Fibroblast of gingiva (primary cell): ENCODE results near the gene DPM2.

Experiments
- DNase-seq: peaks from one replicate; pipeline ENCODE4 v3.0.0-alpha.2; 2011; ENCODE audit warnings: low read depth

The DPM2 gene, protein sequence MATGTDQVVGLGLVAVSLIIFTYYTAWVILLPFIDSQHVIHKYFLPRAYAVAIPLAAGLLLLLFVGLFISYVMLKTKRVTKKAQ

DNA sequence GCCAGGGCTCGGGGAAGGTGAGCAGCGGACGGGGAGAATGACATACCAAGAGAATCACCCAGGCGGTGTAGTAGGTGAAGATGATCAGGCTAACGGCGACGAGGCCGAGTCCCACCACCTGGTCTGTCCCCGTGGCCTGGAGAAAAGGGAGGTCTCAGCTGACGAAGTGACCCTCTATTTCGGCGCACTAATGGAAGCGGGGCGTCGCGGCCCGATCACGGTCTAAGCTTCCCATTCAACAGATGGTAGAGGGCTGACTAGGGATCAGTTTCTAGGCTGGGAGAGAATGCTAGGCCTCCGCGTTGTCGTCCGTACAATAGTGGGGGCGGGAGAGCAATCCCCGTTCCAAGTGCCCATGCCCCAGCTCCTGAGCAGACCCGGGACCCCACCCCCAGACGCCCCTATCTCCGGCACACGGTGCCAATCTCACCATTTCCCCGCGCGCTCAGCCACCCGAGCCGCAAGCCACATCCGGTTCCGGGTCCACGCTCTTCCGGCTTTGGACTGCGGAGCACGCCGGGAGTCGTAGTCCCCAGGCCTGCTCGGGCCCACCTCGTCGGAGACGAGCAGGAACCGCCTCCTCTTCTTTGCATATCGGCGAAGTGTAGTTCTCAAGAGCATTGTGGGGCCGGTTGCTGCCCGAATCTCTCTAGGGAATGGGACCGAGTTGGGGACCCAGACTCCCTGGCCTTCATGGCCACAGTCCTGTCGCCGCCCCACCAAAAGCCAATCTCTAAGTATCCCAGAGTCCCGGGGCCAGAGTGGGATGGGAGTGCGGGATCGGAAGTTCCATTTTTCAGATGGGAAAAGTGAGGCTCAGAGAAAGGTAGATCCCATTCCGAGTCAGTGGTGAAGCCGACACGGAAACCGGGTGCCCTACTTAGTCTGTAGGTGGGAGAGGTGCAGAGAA is at the start of gene DPM2:
TSS of gene DPM2 (minus strand) at position 467 of the 910 bp plus-strand sequence. CDS start at position 433, 34 bp downstream.
- DNase-seq, result peak; percentile 78

DNA sequence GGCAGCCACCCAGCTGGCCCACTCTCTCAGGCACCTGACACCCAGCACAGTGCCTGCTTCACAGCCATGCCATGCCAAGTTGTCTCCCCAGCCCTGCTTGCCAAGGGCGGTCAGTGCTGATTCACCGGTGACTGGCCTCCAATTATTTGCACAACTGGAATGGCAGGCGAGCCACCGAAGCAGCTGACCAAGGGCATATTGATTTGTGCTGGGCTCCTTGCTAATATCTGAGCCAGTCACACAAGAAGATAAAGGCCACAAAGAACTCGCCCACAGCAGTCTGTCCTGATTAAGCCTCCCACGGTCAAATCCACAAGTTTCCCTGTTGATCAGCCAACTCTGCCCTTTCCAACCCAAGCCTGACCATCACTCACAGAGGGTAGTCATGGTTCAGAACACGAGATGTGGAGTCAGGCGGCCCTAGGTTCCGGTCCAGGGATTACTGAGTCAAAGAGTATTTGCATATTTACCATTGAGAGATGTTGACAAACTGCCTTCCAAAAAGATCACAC is 49.5 kb upstream of the DPM2 start:
- peak; percentile 55 for DNase-seq

DNA sequence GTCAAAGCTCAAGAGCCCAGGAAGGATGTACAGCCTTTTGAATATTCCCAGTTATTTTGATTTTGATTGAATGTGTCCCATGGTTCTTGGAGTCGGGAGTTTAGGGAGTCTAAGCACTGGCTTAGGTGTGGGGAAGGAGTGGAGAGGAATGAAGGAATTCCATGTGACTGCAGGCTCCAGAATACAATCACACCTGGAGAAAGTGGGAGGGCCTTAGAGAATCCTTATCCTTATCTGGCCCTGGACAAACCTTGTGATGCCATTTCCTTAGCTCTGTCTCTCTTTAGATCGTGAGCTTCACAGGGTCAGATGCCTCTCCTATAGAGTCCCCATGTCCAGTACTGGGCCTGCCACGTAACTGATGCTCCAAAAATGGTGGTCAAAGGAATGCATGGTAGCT is 47.4 kb upstream of the DPM2 start:
- DNase-seq, result no peak

DNA sequence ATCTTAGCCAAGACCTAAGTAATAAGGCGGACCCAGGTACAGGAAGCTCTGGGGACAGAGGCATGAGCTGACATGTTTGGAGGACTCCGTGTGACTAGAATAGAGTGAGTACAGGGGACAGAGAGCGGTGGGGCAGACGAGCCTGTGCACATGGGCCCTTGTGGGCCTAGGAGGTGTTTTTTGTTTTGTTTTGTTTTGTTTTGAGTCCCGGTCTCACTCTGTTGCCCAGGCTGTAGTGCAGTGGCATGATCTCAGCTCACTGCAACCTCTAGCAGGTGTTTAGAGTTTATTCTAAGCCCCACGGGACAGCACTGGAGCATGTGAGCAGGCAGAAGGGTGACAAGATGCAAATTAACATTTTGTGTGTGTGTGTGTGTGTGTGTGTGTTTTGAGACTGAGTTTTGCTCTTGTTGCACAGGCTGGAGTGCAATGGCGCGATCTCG is 46.2 kb upstream of the DPM2 start:
- no peak for DNase-seq

DNA sequence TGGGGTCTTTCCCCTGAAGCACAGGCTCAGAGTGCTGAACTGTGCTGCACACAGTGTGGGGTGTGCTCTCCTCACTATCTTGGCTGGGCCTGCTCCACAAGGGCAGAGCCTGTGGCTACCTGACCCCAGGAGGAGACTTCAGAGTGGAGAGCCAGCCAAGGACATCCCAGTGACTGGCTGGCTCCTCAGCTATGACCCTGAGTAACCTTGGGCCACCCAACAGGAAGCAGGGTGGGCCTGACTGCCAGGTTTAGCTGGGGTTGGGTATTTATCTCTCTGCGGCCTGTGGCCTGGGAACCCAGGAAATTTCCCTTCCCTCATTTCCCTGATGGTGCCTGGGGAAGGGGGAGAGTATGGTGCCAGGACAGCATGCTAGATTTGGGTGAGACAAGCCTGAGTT is 45.3 kb upstream of the DPM2 start:
- no peak for DNase-seq

DNA sequence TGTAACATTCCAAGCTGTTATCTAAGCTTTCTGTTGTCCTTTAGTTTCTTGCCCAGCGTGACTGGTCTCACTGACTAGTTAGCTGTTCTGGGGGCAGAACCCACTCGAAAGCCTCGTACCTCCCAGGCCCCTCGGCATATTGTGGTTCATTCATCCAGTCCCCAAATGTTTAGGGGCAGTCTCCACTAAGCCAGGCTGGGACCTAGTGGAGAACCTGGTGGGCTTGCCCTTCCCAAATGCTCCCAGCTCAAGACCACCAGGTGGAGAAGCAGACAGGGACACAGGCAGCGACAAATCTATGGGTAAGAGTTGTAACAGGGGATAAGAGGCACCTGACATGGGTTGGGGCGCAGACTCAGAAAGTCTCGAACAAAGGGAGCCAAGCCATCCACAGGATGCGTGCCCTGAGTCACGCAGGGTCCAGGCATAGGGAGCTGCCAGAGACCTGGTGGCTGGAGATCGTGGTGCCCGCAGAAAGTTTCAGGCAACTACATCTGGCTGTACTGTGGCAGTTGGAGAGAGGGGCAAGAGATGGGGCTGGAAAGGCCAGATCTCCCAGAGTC is 44.0 kb upstream of the DPM2 start:
- no peak for DNase-seq

DNA sequence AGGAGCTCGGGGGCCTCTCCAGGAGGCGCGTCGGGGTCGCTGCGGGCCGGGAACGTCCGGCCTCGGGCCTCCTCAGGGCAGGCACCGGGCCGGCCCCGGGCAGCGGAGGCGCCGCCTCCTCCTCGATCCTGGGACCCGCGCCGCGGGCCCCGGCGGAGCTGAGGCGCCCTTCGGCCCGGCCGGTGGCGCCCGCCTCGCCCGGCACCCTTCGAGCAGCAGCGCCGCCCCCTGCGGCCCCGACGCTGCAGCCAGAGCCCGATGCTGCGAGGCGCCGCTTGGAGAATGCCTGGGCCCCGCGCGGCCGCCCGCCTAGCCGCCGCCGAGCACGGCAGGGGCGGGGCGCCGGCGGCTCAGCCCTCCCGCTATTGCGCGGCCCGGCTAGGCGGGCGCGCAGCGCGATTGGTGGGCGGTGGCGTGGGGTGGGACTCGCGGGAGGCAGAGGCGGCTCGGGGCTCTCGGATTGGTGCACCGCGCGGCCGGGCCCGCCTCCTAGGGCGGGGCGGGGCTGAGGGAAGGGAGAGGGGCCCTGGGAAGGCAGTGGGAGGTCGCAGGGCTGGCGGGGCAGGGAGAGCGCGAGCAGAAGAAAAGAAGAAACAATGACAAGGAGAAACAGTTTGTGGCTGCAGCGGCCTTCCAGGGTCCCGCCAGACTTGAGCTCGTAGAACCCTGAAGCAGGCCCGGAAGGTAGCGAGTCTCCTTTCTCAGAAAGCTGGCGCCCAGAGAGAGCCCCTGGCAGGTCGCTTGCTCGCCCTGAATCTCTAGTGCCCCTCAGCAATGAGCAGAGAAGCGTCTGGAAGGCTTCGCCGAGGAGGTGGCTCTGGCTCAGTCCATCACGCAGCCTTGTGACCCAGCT is 43.3 kb upstream of the DPM2 start, which contains the start of gene EEIG1:
TSS of gene EEIG1 (minus strand) at position 284 of the 853 bp plus-strand sequence. CDS start 852 bp downstream, outside the sequence.
- DNase-seq, result peak; percentile 87

DNA sequence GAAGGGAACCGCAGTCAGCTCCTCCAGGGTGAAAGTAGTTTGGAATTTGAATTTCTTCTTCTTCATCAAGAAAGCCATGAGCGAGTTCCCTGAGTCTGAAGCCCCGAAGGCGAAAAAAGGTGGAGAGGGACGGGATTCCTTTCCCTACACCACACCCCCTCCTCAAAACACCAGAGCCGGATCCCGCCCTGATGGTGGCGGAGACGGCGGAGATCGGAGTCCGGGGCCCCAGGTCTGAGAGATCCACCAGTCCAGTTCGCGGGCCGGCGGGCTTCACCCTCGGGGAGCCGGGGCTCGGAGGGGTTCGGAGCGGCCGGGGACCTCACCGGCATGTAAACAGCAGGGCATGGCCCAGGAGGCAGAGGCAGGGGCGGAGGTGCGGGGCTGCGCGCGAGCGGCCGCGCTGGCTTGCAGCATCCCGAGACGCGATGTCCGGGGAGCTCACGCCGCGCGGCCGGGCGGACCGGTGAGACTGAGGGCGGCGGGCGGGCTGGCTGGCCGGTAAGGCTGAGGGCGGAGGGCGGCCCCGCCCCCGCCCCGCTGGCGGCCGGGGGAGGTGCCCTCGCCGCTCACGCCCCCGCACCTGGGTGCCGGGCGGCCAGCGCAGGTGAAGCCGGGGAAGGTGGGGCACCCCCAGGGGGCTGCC is 42.5 kb upstream of the DPM2 start:
- DNase-seq, result no peak

DNA sequence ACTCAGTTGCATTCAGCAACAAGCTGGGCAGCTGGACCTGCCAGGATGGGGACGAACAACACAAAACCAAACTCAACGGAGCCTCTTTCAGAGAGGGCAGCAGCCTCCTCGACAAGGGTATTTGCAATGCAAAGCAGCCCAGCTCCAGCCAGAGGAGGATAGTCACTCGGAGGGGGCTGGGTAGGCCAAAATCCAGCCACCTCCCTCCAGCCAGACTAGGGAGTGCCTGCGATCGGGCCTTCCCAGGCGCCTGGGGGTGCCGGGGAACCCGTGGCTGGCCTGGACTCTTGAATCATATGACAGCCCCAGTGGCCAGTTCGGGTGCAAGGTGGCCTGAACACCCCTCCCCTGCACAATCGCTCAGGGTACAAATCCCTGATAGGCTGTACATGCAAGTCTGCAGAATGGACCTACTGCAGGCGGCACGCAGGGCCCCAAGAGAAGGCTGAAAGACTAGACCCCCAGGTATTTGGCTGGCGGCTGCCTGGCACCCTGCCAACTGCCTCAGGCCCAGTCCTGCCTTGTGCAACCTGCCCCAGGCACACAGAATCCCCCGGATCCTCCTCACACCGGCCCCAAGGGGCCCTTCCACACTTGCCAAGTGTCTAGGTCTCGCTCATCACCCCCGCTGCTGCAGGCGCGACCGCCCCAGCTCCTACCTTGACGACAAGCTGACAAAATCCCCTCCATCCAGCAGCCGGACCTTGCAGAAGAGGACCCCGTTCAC is 41.8 kb upstream of the DPM2 start:
- peak; percentile 60 for DNase-seq

DNA sequence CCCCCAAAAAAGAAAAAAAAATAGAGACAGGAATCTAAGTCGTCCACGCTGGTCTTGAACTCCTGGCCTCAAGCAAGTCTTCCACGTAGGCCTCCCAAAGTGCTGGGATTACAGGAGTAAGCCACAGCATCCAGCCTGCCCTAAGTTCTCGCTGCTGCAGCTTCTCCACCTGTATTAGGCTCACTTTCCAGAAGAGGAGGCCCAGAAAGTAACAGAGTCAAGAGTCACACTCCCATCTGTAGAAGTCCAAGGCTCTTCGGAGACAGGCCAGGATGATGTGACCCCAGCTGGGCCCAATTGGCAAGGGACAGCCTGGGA is 41.3 kb upstream of the DPM2 start:
- DNase-seq, result no peak

DNA sequence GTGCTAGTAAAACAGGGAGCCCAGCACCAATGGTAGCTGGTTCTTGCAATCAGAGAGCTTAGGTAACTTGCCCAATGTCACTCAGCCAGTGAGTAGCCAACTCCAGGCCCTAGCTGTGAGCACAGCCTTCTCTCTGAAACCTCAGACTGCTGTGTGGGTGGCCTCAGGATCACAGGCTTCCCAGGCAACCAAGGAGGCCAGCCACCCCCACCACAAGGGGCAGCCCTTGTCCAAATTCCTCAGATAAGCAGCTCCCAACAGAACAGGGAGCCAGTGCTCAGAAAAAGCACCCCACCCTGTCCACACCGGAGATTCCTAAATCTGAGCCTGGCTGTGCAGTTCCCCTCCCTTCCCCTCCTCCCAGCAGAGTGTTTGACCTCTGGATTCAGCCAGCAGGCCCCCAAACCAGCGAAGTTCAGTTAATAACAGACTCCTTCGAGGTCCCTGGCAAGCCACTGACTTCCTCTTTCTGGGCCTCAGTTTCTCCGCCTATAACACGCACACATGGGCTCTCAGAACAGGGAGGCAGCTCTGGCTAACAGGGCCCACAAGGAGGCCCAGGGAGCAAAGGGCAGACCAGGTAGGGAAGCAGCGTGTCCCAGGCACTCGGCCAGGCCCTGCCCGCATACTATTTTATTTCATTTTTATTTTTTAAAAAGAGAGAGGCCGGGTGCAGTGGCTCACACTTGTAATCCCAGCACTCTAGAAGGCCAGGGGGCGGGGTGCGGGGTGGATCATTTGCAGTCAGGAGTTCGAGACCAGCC is 40.4 kb upstream of the DPM2 start:
- peak; percentile 73 for DNase-seq

DNA sequence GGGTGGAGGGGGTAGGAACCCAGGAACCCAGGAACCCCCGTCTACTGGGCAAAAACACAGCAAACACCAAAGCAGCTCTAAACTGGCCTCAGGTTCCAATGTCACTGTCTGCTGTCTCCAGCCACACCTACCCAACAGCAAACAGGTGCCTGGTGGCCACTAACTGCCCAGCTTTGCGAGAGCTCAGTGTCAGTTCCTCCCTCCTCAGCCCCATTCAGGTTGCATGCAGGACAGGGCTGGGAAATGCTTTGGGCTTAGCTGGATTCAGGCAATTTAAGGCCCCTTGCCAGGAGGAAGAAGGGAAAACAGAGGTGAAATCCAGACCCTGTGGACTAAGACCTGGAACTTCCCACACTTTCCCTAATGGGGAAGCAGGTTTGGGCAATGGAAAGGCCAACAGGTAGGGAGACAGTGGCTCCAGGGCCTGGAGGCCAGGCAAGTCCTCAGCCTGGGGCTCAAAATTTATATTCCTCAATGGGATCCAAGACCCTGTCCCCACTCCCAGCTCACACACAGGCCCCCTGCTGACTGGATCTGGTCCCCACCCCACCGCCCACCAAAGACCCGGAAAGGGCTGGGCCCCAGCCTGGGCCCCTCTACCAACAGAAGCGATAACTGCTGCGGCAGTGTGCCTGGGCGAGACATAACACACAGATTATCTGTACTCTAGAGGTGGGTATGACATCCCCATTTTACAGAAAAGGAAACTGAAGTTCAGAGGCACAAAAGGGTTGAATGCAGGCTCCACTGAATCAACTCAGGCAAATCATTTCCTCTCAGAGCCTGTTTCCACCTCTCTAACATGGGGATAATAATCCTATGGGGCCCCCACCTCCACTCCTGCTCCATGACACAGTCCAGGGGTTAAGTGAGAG is 39.6 kb upstream of the DPM2 start:
- DNase-seq, result no peak

DNA sequence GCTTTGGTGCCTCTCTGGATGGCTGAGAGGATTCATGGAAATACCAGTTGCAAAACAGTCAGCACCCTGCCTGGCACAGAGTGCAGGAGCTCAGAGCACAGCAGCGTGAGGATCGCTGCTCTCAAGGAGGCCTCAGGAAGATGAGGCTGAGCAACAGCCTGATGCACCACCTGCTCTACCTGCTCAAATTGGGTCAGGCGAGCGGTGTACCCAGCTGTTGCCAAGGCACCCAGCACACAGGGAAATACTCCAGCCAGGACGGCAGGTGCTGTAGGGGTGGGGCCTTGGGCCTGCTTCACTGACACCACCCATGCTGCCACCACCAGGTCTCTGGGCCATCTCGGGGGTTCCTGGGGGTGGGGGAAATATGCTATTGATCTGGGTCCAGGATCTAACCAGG is 38.8 kb upstream of the DPM2 start:
- no peak for DNase-seq

DNA sequence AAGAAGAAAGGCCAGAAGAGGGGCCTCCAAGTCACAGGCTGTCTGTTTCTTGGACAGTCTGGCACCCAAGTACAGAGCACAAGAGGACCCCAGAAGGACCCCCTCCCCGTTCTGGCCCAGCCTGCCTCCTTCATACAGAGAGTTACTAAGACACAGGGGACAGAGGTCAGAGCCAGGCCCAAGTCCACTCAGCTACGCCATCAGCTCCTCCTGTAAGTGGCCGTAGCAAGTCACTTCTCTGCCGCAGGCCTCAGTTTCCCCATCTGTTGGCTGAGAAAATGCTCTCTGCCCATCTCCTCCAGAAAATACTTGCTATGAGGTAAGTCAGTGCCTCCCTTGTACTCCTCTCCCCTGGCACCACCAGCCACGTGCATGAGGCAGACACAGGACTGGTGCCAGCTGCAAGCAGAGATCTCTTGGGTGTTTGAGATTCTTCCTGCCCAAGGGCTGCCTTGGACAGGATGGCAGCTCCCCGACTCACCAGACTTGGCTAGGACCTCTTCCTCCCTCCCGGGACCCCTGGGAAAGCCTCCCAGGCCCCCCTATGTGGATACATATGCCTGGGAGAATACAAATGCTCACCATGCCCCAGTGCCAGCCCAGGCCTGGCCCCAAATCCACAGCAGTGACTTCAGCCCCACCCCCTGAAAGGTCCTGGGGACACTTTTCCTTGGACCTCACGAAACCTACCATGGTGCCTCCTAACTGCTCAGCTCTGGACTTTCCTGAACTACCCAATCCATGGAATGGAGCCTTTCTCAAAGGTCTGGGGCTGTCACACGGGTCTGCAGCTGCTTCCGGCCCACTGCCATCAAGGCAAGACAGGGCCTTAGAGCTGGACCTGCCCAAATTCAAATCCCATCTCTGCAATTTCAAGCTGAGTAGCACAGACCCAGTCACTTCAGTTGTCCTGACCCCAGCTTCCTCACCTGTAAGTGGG is 38.0 kb upstream of the DPM2 start:
- DNase-seq, result peak; percentile 60

DNA sequence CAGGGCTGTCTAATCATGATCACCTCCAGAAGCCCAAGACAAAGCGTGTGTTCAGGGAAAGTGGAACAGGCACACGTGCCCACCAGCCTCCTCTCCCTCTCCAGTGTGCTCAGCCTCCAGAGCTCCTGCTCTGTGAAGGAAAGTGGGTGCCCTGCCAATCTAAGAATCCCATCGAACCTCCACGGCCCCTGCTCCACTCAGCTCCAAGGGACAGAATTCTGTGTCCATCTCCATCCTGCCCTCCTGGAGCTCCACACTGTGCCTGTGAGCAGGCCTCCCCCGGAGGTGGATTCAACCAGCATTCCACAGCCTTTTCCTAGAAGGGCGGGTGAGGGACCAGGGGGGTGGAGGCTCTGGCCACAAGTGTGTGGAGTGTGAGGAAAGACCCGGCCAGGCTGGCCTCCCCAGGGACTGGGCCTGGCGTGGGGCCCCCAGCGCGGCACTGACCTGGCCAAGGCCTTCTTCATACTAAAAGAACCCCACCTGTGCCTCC is 37.2 kb upstream of the DPM2 start:
- peak; percentile 63 for DNase-seq

DNA sequence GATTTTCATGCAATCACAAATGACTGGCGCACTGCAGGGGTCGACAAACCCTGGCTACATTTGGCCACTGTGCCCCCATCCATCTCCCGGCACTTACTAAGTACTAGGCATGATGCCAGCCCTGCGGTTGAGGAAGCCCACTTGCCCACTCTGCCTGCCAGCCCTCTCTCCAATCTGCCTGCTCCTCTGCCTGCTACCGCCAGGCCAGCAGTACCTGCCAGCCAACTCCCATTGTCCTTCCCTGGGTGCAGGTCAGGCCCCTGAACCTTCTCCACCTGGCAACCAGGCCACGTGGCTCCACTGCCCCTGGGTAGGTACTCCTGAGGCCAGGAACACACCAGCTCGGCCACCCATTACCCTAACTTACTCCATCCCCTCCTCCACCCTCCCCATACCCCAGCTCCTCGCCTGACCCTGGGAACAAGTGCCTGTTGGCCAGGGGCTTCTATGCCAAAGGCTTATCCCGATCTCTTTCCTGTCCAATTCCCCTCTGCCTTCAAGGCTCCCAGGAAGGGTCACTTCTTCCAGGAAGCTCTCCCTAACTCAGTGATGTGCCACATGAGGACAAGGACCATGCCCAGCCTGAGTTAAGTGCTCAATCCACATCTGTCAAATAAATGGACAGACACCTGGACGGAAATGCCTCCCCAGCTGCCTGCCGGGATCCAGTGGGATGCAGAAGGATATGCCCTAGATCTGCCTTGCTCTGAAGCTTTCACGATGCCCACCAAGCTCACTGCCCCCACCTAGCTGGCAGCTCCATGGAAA is 36.5 kb upstream of the DPM2 start:
- DNase-seq, result no peak
